GM12801 (cell line): Measurements from ENCODE around the gene MID2.

ENCODE experiments used
- TF ChIP-seq, protein P1 (sequence below): IDR thresholded peaks from one replicate; pipeline ENCODE4 v1.5.1; 2011; ENCODE audit warnings: control low read depth; ENCODE audit not compliant: insufficient read length; ENCODE audit errors: extremely low read depth

The MID2 gene

DNA sequence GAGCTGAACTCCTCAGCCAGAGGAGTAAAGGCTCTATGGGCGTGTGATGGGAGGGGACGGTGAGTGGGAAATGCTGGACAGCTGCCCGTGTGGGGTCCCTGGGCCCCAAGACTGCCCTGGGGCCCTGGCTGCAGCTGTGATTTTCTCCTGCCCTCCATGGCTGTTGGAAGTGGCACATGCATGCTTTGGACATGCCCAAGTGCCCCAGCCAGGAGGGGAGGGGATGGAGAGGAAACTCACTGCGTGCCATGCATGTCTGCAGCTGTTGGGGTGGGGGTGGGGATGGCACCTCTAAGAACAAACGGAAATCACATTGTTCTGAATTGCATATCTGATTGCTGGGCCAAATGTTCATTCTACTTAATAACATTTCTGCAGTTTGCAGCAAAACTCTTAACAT lies 52.4 kb downstream of the MID2 start:
- TF ChIP-seq, protein P1, sequence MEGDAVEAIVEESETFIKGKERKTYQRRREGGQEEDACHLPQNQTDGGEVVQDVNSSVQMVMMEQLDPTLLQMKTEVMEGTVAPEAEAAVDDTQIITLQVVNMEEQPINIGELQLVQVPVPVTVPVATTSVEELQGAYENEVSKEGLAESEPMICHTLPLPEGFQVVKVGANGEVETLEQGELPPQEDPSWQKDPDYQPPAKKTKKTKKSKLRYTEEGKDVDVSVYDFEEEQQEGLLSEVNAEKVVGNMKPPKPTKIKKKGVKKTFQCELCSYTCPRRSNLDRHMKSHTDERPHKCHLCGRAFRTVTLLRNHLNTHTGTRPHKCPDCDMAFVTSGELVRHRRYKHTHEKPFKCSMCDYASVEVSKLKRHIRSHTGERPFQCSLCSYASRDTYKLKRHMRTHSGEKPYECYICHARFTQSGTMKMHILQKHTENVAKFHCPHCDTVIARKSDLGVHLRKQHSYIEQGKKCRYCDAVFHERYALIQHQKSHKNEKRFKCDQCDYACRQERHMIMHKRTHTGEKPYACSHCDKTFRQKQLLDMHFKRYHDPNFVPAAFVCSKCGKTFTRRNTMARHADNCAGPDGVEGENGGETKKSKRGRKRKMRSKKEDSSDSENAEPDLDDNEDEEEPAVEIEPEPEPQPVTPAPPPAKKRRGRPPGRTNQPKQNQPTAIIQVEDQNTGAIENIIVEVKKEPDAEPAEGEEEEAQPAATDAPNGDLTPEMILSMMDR: no peak

DNA sequence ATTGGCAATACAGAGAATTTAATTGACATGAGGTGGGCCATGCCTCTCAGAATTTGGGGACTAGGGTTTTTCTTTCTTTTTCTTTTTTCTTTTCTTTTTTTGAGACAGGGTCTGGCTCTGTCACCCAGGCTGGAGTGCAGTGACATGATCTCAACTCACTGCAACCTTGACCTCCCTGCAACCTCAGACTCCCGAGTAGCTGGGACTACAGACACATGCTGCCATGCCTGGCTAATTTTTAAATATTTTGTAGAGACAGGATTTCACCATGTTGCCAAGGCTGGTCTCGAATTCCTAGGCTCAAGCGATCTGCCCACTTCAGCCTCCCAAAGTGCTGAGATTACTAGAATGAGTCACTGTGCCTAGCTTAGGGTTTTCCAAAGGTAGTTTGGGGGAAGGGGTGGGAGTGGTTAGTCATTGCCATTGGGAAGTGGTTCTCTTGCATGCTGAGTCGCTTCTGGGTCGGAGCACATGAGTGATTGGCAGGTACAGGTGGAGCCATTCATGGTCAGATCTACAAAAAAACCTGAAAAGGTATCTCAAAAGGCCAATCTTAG lies 54.5 kb downstream of the MID2 start:
- TF ChIP-seq, protein P1: no peak

DNA sequence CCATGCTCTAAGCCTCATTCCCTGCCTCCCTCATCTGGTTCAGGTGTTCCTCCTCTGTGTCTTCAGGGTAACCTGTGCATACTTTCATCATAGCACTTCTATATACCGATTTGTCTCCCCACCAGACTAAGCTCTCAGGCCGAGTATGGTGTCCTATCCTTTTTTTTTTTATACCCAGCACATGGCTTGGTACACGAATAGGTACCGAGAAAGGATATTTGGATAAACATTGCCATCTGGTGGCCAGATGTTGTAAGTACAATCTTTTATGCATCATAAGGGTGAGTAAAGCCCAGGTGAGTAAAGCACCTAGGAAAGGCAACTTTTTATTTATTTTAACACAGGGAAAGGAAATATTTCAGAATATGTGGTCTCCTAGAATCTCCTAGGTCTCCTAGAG lies 68.4 kb downstream of the MID2 start:
- TF ChIP-seq, protein P1: no peak

DNA sequence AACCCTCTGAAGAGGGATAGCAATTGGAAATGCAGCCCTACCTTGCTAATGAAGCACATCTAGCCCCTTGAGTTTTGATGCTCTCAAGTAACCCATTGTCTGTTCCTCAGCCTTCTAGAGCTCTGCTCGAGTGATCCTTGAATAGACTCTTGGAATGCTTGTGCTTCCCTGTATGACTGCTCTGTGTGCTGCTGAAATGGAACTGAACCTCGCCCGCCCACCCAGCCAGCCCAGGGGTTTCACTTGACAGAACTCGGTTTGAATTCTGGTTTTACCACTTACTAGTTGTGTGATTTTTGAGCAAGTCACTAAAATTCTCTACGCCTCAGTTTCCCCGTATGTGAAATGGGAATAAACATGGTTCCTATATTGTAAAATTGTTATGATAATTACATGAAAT lies 77.1 kb downstream of the MID2 start:
- TF ChIP-seq, protein P1: no peak

DNA sequence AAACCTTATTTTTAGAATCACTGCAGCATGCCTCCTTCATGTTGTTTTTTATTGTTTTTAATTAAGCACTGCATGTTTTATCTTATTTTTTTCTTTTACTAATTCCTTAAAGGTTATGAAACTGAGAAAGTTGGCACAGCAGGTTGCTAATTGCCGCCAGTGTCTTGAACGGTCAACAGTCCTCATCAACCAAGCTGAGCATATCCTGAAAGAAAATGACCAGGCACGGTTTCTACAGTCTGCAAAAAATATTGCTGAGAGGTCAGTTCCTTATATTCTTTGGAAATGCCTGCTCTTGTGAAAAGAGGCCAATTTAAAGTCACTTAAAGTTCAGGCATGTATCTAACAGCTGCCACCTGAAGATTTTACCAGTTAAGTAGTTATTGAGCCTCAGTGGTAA lies 79.7 kb downstream of the MID2 start:
- TF ChIP-seq, protein P1: no peak

DNA sequence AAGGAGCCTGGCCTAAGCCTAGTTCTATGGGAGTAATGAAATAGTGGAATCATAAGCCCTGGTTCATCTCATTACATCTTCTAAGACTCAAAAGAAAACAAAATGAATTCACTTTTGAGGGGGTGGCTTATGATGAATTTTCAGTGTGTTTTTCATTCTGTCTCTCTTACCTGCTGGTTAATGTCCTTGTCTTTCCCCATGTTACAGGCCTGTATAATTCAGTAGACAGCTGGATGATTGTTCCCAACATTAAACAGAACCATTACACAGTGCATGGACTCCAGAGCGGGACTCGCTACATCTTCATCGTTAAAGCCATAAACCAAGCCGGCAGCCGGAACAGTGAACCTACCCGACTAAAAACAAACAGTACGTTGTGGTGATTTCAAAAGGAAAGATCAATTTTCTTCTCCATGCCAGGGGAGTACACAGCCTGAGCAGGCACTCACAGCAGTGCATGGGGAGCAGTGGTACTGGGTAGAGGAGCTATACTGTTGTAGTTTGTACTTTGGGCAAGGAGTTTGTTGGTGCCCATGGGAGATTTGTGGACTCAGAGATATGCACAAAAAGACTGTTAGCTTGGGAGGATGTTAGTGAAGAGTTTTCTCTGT lies 98.6 kb downstream of the MID2 start:
- TF ChIP-seq, protein P1: no peak

DNA sequence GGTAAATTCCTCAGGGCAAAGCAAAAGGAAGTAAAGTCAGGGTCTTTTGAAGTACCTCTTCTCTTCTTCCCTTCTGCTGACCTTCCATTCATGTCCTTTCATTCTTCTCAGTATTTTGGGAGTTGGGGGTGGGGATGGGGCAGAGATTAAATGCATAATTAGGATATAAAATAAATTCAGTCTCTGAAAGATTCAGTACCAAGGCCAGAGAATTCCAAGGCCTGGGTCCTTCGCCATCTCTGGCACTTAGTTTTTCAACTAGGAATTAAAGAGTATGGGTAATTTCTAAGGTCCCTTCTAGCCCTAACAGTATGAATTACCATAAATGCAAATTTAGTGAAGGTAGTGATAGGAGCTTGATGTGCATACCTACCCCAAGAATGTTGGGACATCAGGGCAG lies 108.6 kb downstream of the MID2 start:
- TF ChIP-seq, protein P1: no peak
